Upper lobe of right lung (tissue), 1 donor: ENCODE data around the gene GBA2. TPM values are rescaled to one million over a fixed set of nuclear protein-coding genes. Genes with fewer than 3 reads are reported as not detected.

Experiments used
- ATAC-seq: fragments of 200-7000 bp; cut with Tn5 transposase; one replicate; pipeline ENCODE4 v1.9.1; 2020; ENCODE audit warnings: mild to moderate bottlenecking, moderate library complexity
- DNase-seq: peaks from one replicate; pipeline ENCODE4 v3.0.0-alpha.2; 2020
- H3K27ac ChIP-seq: fragments of 200-600 bp; one replicate; pipeline ENCODE4 v1.8.0; 2022
- H3K27me3 ChIP-seq: fragments of 200-600 bp; one replicate; pipeline ENCODE4 v1.8.0; 2022; ENCODE audit warnings: mild to moderate bottlenecking
- H3K36me3 ChIP-seq: fragments of 200-600 bp; one replicate; pipeline ENCODE4 v1.8.0; 2022
- H3K4me1 ChIP-seq: fragments of 200-600 bp; one replicate; pipeline ENCODE4 v1.8.0; 2022
- H3K4me3 ChIP-seq: fragments of 200-600 bp; one replicate; pipeline ENCODE4 v1.8.0; 2022; ENCODE audit warnings: mild to moderate bottlenecking
- H3K9me3 ChIP-seq: fragments of 200-600 bp; one replicate; pipeline ENCODE4 v1.8.0; 2022
- CTCF ChIP-seq: fragments of 200-600 bp; IDR thresholded peaks from one replicate; pipeline ENCODE4 v1.8.0; 2022; ENCODE audit warnings: antibody characterized with exemption
- intact Hi-C: fragments of 100-400 bp; cut with DNase I; formaldehyde crosslinking; loops from one replicate; pipeline ENCODE4 v1.11.0; 2022
- long read RNA-seq: library from polyadenylated mRNA; unstranded; transcript quantifications from one replicate; pipeline ENCODE4 v2.0.0, GENCODE V29; 2021
- total RNA-seq: library from RNA; stranded (reverse); fragmentation: NEBNext Ultra II Directional; extraction: Animal tissue kit (Norgen Biotek cat#: 25700); gene quantifications from one replicate; pipeline ENCODE4 v1.2.1, GENCODE V29; 2021
- donor health status: DM: no; HTN: yes; CAD: no; lungs with severe emphysema.

Gene GBA2
- 99.1 TPM for total RNA-seq
- long read RNA-seq, transcript GBA2-203 (17 exons, 3,611 nt): major isoform, 62 of 174 reads
- long read RNA-seq, transcript GBA2-208 (3 exons, 836 nt): minor isoform, 5 of 174 reads
- long read RNA-seq, partial matches to known transcripts: 23 of 174 reads
- long read RNA-seq, other reads (novel, unspliced or antisense): 81 of 174 reads

- DNase-seq (peak; percentile 94), ATAC-seq (peak; percentile 95)
- H3K27me3 ChIP-seq: no peaks in the 10 kb centered on the region
- H3K4me3 ChIP-seq: peak within 1 kb of the TSS; percentile 98
- no peaks in the 10 kb centered on the region for H3K9me3 ChIP-seq
- intact Hi-C loops: no loop called here
- no peak for TF ChIP-seq CTCF
- H3K27ac ChIP-seq: peak within 1 kb of the TSS; percentile 91
- H3K36me3 ChIP-seq: peaks cover 50% of the 10 kb centered on the region
- peaks cover 42% of the 10 kb centered on the region for H3K4me1 ChIP-seq
Observed at GRCh38 chr9:35748858-35749514, at the start of gene GBA2, which contains the start of gene RGP1. TSS of gene GBA2 (minus strand) at chr9:35749228. CDS start at chr9:35748704, 524 bp downstream. TSS of gene RGP1 (plus strand) at chr9:35749287. CDS start at chr9:35749756, 469 bp downstream.

- ATAC-seq (no peak), DNase-seq (no peak)
- Histone ChIP-seq H3K27ac (no peak overlapping the region), H3K4me3 (no peak overlapping the region), H3K4me1 (peaks cover 3% of the 10 kb centered on the region), H3K9me3 (no peaks in the 10 kb centered on the region), H3K36me3 (peaks cover 23% of the 10 kb centered on the region), H3K27me3 (no peaks in the 10 kb centered on the region)
- TF ChIP-seq CTCF: no peak
- intact Hi-C loops: no loop called here
Observed at GRCh38 chr9:35797311-35798109, 48.5 kb upstream of the GBA2 start.

- no peak overlapping the region for H3K27ac ChIP-seq
- no peak for DNase-seq
- ATAC-seq: no peak
- H3K27me3 ChIP-seq: no peaks in the 10 kb centered on the region
- no peak overlapping the region for H3K4me3 ChIP-seq
- peaks cover 6% of the 10 kb centered on the region for H3K36me3 ChIP-seq
- intact Hi-C loops: no loop called here
- H3K4me1 ChIP-seq: peaks cover 8% of the 10 kb centered on the region
- TF ChIP-seq CTCF: no peak
- H3K9me3 ChIP-seq: no peaks in the 10 kb centered on the region
Observed at GRCh38 chr9:35795695-35796094, 46.7 kb upstream of the GBA2 start.

- TF ChIP-seq CTCF: no peak
- no peak overlapping the region for H3K4me3 ChIP-seq
Observed at GRCh38 chr9:35793461-35793860, 44.4 kb upstream of the GBA2 start.

GRCh38 chr9:35792826-35793225, 43.8 kb upstream of the GBA2 start:
- ATAC-seq (no peak), DNase-seq (no peak)
- H3K4me3 ChIP-seq: no peak overlapping the region
- no peaks in the 10 kb centered on the region for H3K36me3 ChIP-seq
- H3K9me3 ChIP-seq: no peaks in the 10 kb centered on the region
- intact Hi-C loops: no loop called here
- TF ChIP-seq CTCF: no peak
- H3K27me3 ChIP-seq: no peaks in the 10 kb centered on the region
- peaks cover 12% of the 10 kb centered on the region for H3K4me1 ChIP-seq
- no peak overlapping the region for H3K27ac ChIP-seq

More at GRCh38 chr9:35793461-35793860, 44.4 kb upstream of the GBA2 start:
- Histone ChIP-seq H3K9me3 (no peaks in the 10 kb centered on the region), H3K27ac (no peak overlapping the region), H3K36me3 (no peaks in the 10 kb centered on the region), H3K4me1 (peaks cover 12% of the 10 kb centered on the region), H3K27me3 (no peaks in the 10 kb centered on the region)
- no peak for ATAC-seq
- no peak for DNase-seq
- intact Hi-C loops: no loop called here
